LNCaP clone FGC (cell line): ENCODE data around the gene SOX6.

Source experiments
- DNase-seq: peaks from one replicate; pipeline ENCODE4 v3.0.0-alpha.2; 2011; ENCODE audit warnings: low read depth
- H3K4me3 ChIP-seq: 2 replicates; pipeline ENCODE4 v1.5.1; 2011; ENCODE audit warnings: mild to moderate bottlenecking, low read depth, low read length, control low read depth
- CTCF ChIP-seq: IDR thresholded peaks from 2 replicates; pipeline ENCODE4 v1.5.1; 2012; ENCODE audit warnings: mild to moderate bottlenecking; ENCODE audit not compliant: control insufficient read depth, insufficient read depth; ENCODE audit errors: extremely low read depth

SOX6 gene

GRCh38 chr11:16011396-16011795 lies 344.9 kb downstream of the SOX6 start:
- no peak for TF ChIP-seq CTCF
- no peak for DNase-seq
- H3K4me3 ChIP-seq: no peak overlapping the region

DNA sequence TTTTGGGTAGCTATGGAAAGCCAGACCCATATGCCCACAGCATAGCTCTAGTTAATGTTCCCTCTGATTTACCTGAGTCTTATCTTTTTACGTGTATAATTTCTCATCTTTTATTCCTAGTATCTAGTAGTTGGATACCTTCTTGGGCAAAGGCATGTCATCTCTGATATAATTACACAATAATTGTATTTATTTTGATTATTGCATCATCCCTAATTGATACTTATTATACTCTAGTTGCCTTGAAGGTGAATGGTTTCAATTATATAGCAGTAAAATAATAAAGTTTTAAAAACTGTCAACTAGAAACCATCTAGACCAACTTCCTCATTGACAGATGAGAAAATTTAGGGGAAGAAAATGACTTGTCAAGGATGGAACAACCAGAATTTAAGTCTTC lies 347.3 kb downstream of the SOX6 start:
- no peak for DNase-seq
- no peak overlapping the region for H3K4me3 ChIP-seq
- TF ChIP-seq CTCF: no peak

DNA sequence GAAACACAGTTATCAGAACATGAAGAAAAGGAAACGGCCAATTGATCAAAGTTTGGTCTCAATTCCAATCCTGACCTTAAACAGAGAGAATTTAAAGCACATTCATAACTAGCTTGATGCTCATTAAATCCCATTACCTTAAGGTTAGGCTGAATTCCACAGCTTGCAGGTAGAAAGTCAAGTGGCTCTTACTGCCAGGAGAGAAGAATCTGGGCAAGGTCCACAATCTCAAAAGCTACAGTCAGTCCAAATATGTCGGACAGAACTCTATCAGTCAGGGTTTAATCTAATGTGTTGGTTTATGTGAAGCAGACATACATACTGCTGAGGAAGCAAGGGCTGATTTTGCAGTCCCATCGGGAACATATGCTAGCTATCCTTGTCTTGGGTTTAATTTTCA lies 348.8 kb downstream of the SOX6 start:
- no peak overlapping the region for H3K4me3 ChIP-seq
- no peak for TF ChIP-seq CTCF
- DNase-seq: no peak

DNA sequence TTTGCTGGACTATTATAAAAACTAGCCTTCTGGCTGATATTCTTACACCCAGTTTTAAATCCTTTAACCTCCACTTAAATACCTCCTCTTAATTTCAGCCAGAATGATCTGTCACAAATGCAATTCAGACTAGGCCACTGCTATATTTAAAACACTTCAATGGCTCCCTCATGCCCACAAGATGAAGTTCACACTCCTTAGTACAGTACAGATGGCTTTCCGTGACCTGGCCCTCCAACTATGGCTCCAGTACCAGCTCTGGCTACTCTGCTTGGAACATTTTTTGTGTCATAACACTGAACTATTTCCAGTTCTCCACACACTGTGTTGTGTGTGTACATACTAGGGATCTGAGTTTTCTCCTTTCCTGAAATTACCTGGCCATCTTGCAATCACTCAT lies 353.4 kb downstream of the SOX6 start:
- DNase-seq: no peak
- TF ChIP-seq CTCF: no peak
- H3K4me3 ChIP-seq: no peak overlapping the region

DNA sequence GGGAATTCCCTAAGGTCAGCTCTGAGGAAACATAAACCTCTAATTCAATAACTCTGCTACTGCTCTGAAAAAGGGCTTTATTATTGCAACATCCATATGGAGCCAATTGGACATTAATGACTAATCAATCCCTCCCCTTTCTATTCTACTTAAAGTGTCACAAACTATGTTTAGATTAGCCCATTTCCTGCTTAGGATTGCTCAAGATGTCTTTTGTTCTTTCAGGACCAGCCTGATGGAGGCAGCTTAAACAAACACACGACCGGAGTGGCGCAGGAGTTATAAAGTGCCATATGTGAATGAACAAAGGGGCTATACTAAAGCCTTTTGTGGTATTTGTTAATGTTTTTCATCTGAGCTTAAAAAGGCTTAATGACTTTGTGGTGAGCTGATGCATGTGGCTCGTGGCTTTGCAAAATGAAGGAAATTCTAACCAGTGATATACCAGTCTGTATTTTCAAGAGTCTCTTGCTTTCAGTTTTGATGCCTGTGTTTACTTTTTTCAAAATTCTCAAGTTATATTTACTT lies 354.4 kb downstream of the SOX6 start:
- DNase-seq: no peak
- no peak overlapping the region for H3K4me3 ChIP-seq
- peak; percentile 1; the same call in 1 of the 2 replicates for TF ChIP-seq CTCF

DNA sequence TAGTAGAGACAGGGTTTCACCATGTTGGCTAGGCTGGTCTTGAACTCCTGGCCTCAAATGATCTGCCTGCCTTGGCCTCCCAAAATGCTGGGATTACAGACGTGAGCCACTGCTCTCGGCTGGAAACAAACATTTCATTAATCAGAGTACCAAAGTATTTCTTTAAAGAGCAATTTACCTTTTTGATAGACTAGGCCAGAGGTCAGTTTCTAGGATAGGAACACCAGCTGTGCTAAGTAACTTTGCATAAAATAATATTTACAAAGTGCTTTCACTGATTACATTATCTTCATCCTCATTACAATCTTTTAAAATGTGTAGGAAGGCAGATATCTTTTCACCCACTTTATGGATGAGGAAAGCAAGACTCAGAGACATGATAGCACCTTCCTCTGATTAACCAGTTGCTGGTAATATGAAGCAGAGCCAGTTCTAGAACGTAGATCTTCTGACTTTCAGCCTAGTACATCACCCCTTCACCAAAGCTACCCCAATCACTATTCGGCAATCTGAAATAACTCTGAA lies 355.2 kb downstream of the SOX6 start:
- DNase-seq: no peak
- no peak overlapping the region for H3K4me3 ChIP-seq
- no peak for TF ChIP-seq CTCF

GRCh38 chr11:16000065-16000464 lies 356.3 kb downstream of the SOX6 start:
- no peak for DNase-seq
- H3K4me3 ChIP-seq: no peak overlapping the region
- TF ChIP-seq CTCF: no peak
